Esophagus muscularis mucosa (tissue), 3 donors: ENCODE data around the gene EPSTI1.

Experiments
- CTCF ChIP-seq, 3 experiments: fragments of 200-600 bp in 2 of 3; fragments of 450-650 bp in 1 of 3; sonication (generic) in 2 of 3; IDR thresholded peaks; one replicate each; pipeline ENCODE4 v1.5.1; 2017 to 2019; ENCODE audit warnings: antibody characterized with exemption in 3 of 3, mild to moderate bottlenecking in 2 of 3, moderate library complexity in 1 of 3
- POLR2A ChIP-seq: fragments of 450-650 bp; IDR thresholded peaks from one replicate; pipeline ENCODE4 v1.6.1; 2017; ENCODE audit warnings: antibody characterized with exemption, moderate library complexity, mild to moderate bottlenecking, low read depth

GRCh38 chr13:43030548-43030947 is 38.5 kb upstream of the EPSTI1 start:
- no peak for TF ChIP-seq POLR2A
- TF ChIP-seq CTCF (IDR thresholded peaks at IDR 0.05), result no peak
